T1000 (cell line): ENCODE data around the gene LMBR1.
"Not testable (repeated sequence)": the region's sequence is repeated elsewhere in the genome, so short reads cannot be mapped to it uniquely, and the experiment has no call there.

Source experiments
- DNase-seq: peaks from one replicate; lab custom pipeline; 2025; ENCODE audit warnings: mixed read lengths; lab: John Stamatoyannopoulos, UW

The LMBR1 gene

DNA sequence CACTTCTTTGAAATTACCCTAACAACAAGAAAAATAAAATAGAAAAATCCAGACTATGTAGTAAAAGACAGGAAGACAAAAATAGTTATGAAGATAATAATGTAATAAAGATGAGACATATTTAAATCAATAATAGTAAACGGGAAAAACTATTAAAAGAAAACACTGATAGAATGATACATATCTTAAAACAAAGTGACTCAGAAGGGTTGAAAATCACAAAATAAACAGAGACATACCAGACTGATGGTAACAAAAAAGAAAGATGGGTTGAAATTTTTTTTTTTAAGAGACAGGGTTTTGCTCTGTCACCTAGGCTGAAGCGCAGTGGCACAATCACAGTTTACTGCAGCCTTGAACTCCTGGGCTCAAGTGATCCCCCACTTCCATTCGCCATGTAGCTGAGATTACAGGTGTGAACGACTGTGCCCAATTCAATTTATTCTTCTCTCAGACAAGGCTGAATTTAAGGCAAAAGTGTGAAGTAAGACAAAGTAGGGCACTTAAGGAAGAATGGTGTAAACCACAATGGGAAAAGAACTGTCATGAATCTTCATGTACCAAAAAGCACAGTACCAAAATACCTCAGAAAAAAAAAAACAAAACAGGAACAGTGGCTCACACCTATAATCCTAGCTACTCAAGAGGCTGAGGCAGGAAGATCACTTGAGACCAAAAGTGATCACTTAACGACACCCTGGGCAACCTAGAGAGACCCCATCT lies 47.4 kb downstream of the LMBR1 start:
- no peak for DNase-seq

DNA sequence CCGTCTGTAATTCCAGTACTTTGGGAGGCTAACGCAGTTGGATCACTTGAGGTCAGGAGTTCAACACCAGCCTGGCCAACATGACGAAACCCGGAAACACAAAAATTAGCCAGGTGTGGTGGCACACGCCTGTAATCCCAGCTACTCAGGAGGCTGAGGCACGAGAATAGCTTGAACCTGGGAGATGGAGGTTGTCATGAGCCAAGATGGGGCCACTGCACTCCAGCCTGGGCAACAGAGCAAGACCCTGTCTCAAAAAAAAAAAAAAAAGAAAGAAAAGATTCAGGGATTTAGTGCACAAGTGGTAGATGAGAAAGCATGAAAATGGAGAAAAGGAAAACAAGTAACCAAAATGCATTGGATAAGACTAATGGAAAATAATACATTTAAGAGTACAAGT lies 49.4 kb downstream of the LMBR1 start:
- DNase-seq, result not testable (repeated sequence)

DNA sequence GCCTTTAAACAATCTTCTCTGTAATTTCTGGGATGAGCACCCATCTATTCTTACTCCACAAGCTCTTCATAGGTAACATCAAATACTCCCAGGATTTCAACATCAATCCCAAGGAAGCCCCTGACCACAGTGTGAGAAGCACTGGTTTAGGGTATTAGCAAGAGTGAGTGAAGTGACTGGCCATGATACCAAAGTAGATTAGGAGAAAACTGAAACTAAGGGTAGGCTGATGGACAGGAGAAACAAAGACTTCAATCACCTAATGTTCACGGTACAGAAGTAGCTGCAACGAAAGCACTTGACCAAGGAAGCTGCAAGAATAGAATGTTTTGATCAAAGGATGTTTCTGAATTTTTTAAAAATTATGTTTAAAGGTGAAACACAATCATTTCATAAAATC lies 49.8 kb downstream of the LMBR1 start:
- no peak for DNase-seq

DNA sequence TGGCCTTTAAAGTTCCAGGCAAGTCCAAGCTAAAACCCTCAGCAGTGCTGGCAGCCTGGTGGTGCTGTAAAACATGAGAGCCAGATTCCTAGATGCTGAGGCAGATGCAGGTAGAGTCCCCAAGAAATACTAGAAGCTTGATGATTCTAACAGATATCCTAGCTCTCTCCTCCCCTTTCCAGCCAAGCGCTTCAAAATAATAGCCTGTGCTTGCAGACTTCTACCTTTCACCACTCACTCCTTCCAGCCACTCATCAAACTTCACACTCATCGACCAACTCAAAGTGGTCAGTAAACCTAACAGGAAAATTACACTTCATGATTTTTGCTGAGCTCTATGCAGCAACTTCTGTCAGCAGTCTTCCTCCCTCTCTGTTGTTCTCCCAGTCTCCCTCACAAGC lies 50.2 kb downstream of the LMBR1 start:
- no peak for DNase-seq

DNA sequence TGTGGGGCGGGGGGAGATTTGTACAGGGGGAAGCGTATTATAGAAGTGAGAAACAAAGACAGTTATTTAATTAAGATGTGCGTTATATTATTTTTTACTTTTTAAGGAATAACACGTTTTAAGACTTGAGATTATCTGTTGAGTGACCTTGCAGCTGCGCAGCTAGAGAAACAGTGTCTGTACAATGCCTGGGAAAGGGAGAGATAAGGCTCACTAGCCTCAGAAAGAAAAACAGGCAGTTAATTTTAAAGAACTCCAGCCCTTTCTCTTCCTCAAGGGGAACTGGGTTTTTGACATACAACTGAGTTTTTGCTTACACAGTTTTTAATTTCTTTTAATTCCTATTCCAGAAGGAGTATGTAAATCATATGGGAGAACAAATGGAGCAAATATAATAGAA lies 50.7 kb downstream of the LMBR1 start:
- DNase-seq, result no peak

DNA sequence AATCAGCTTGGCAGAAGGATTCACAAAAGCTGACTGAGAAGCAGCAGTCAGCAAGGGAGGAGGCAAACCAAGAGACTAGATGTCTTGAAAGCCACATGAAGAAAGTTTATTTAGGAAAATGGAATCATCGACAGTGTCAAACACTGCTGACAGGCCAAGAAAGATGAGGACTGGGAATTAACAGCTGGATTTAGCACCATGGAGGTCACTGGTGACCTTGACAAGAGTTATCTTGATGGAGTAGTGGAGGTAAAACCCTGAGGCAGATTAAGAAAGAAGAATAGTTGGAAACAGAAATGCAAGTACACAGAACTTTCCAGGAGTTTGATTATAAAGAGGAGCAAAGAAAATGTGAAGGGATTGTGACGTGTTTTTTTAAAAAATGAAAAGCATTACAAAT lies 51.5 kb downstream of the LMBR1 start:
- DNase-seq, result no peak

DNA sequence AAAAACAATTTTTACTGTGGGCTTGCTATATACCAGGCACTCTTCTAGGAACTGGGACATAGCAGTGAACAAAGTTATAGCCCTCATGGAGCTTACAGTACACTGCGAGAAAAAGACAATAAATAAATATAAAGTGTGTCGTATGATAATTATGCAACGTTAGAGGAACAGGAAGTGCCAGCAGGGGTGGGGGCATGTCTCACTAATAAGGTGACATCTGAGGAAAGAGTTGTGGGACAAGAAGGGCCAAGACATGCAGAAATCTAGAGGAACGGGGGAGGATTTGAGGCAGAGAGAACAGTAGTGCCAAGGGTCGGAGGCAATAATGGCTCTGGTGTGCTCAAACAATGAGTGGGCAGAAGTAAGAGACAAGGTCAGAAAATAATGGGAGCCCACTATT lies 52.8 kb downstream of the LMBR1 start:
- no peak for DNase-seq

DNA sequence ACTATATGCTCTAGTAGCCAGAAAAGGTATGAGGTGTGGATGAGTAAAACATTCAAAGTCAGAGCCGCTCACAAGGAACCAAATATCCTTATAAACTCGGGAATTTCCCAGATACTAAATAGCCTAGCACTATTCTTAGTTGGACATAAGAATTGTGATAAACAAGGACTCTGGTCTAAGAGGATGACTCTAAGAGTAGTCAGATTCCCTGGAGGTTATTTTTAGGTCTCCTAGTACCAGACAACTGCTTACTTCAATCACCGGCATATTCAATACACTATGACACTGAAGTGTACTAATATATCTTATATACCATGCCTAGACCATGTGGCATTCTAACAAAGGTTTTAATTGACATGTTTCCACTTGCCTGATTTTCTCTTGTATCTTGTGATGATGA lies 56.5 kb downstream of the LMBR1 start:
- DNase-seq, result no peak

DNA sequence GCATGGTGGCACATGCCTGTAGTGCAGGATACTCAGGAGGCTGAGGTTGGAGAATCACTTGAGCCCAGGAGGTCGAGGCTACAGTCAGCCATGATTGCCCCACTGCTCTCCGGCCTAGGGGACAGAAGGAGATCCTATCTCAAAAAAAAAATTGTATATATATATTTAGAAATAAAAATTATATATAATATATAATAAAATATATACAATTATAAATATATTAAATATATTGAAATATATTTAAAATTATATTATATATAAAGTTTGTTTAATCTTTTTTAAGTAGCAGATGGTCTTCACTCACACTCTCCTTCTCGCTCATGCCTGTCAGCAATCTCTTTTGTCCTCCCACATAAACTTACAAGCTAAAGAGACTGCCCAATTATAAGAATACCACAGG lies 58.5 kb downstream of the LMBR1 start:
- DNase-seq, result no peak

DNA sequence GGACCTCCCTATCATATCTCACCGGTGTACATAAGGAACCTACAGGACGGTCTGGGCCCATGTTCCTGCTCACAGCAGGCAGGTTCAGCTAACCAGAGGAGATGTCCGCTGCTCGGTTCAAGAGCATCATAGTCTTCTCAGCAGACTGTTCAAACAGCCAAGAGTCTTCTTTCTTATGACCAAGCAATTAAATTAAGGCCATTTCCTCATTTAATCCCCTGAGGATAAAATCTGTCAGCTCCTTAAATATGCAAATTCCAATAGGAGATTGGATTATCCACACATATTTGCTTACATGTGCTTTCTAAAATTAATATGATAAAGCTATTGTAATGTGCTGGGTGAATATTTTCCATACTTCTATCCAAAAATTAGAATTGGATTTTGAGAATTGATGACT lies 59.7 kb downstream of the LMBR1 start:
- no peak for DNase-seq

DNA sequence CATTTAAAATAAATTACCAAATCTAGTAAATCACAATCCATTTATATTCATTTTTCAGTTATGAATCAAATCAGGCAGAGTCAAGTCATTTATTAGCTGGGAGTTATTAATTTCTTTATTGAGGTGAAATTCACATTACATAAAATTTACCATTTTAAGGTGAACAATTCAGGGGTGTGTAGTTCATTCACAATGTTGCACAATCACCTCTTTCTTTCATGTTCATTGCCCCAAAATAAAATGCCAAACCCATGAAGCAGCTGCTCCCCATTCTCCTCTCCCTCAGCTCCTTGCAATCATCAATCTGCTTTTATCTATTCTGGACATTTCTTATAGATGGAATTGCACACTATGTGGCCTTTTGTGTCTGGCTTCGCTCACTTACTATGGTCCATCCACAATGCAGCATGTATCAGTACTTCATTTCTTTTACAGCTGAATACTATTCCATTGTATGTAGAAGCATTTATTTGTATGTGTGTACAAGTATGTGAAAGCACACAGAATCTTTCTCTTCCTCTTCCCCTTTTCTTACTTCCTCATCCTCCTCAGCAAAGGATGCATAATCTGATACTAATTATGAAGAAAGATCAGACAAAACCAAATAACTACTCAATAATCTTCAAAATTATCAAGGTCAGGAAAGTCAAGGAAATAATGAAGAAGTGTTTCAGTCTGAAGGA lies 60.6 kb downstream of the LMBR1 start:
- DNase-seq, result no peak

DNA sequence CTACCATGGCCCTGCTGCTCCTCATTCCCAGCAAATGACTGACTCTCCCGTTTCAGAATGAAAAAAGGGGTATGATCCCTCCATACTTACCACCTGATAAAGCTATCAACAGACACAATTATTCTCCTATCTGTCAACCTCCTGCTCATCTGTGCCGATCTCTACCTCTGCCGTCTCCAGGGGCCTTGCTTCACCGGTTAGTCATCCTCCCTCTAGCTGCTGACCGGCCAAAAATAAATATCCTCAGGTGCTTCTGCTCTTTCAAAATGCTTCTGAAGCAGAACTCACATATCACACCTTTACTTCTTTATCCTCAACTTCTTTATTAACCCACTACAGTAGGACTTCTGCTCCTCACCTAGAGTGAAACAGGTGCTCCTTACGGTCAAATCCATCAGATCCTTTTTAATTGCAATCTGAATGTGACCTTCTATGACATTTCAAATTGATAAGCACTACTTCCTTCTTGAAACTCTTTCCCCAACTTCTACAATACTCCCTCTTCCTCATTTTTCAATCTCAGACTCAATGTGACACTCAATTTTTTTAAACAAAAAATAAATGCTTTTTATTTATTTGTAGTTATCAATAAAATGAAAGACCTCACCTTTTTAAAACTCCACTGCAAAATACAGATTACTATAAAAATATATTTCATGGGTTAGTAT lies 63.2 kb downstream of the LMBR1 start:
- no peak for DNase-seq

DNA sequence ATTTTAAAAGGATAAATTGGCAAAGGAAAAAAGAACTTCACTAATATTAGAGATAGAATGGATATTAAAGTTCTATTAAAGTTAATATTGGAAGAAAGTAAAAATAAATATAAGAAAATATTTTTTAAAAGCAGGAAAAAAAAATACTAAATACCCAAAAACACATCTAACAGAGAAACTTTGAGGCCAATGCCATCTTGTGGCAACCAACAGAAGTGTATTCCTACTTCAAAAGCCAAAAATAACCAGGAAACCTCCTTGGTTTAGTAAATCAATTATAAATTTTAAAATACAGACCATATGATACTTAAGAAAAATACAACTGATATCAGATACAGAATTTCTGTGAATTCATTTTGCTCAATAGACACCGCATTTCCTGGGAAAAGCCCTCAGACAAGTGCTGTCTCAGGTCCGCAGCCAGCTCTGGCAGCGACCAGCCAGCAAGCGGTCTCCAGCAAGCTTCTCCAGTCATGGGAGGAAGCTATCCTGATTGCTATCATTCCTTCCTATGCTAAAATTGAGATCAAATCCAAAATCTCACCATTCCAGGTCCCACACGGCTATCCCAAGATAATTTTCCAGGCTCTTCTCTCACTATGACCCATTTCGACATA lies 65.3 kb downstream of the LMBR1 start:
- DNase-seq, result no peak

DNA sequence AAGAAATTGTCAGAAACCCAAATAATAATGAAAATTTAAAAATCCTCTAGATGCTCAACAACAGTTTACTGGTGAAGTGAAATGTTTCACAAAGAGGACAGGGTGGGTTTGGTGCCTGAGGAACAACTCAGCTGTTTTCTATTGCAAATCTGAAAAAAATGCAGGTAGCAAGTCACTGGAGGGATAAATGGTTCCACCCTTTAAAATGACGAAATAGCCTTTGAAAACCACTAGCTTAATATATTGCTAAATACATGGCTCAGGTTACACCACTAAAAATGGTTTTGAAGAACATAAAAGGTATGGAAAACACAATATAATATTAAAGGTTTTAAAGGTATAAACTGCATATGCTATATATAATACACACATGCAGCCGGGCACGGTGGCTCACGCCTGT lies 69.5 kb downstream of the LMBR1 start:
- no peak for DNase-seq

DNA sequence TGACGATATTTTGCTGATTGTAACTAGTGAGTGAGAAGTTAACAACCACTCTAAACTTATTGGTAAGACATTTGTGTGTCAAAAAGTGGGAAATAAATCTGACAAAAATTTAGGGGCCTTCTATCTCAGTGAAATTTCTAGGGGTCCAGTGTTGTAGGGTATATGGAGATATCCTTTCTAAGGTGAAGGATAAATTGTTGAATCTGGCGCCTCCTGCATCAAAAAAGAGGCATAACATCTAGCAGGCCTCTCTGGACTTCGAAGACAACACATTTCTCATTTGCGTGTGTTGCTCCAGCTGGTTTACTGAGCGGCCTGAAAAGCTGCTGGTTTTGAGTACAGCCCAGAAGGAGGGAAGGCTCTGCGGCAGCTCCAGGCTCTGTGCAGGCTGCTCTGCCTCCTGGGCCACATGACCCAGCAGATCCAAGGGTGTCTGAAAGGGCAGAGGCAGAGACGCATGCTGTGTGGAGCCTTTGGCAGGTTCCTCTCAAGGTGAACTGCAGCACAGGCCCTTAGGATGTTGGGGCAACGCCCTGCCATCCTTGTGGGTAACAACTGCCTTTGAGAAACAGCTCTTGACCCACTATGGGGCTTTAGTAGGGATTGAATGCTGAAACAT lies 72.4 kb downstream of the LMBR1 start:
- DNase-seq, result no peak

DNA sequence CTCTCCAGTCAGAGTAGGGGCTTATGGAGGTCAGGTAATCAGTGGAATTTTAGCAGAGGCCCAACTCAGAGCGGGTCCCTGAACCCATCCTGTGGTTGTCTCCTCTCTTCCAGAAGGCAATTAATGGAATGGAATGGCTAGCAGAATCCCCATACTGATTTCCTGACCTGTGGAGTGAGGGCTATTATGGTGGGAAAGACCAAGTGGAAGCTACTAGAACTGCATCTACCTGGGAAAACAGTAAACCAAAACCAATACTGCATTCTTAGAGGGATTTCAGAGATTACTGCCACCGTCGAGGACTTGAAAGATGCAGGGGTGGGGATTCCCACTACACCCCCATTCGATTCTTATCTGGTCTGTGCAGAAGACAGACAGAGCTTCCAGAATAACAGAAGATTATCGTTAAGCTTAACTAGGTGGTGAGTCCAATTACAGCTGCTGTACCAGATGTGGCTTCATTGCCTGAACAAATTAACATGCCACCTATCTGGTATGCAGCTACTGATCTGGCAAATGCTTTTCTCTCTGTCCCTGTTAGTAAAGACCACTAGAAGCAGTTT lies 73.2 kb downstream of the LMBR1 start:
- DNase-seq, result no peak

DNA sequence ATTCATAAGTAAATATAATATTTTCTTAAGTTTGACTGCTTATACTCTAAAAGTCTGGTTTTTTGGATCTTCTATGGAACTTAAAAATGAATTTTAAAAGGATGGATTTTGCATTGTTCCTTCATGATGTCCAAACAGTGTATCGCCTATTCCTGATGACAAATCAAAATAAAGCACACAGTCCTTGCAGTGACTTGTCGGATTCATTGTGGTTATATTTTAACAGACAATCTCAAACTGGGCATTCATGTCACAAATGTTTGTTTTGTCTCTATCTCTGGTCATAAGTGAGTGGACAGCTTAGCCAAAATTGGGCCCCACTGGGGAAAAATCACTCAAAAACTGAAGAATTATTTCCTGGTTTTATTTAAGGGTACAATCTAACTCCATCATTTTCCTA lies 74.8 kb downstream of the LMBR1 start:
- DNase-seq, result no peak

DNA sequence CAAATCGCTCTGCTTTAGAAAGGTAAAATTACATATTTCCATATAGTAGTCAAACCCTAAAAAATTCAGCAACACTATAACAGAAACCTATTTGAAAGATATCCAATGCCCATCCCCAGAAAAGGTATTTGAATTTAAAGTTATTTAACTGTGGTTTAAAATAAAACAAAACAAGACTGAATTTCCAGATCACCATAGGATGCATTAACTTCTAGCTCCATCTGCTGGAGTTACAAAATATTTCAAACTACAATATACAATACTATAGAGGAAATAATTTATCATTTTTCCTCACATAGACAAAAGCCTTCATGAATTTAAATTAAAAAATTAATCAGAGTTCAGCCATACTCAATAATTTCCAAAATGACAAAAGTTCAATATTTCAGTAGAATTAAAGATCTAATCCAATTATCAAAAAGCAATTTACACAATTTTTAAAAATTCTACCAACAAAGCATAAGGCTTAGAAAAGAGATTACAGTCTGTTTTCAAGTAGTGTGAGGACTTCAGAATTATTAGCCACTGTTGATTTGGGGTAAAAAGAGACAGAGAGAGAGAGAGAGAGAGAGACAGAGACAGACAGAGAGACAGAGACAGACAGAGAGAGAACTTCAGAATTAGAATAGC lies 75.9 kb downstream of the LMBR1 start:
- DNase-seq, result no peak

DNA sequence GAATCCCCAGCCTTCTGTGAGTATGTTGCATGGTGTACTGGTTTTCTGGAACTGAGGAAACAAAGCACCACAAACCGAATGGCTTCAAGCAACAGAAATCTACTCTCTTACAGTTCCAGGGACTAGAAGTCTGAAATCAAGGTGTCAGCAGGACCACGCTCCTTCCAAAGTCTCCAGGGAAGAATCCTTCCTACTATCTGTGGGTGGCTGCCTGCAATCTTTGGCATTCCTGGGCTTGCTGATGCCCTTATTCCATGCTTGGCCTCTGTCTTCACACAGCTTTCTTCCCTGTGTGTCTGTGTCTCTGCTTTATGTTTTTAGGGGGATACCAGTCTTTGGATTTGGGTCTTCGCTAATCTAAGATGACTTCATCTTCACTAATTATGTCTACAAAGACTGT lies 81.3 kb downstream of the LMBR1 start:
- no peak for DNase-seq

DNA sequence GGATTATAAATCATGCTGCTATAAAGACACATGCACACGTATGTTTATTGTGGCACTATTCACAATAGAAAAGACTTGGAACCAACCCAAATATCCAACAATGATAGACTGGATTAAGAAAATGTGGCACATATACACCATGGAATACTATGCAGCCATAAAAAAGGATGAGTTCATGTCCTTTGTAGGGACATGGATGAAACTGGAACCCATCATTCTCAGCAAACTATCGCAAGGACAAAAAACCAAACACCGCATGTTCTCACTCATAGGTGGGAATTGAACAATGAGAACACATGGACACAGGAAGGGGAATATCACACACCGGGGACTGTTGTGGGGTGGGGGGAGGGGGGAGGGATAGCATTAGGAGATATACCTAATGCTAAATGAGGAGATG lies 89.3 kb downstream of the LMBR1 start:
- DNase-seq, result not testable (repeated sequence)

DNA sequence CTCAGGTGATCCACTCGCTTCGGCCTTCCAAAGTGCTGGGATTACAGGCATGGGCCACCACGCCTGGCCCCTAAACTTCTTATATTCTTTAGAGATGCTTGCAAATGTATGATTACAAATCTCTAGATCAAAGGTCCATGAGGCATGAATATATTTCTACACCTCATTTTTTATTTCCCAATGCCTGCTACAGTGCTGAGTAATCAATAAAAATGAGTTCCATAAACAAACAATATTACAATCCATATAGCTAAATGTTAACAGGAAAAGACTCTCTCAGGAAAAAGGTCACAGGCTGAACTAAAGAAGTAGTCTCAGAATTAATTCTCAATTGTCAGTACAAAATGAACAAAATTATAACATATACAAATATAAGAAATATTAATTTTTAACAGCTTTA lies 90.8 kb downstream of the LMBR1 start:
- DNase-seq, result no peak

DNA sequence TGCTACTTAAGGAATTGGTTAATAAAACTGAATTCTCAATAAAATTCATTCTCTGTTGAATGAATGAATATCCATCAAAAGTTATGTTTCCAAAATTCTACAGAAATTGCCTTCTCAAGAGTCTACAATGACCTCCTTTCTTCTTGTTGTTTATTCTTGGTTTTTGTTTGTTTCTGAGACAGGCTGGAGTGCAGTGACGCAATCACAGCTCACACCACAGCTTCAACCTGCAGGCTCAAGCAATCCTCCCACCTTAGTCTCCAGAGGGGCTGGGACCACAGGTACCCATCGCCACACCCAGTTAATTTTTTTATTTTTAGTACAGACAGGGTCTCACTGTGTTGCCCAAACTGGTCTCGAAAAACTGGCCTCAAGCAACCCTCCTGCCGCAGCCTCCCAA lies 97.6 kb downstream of the LMBR1 start:
- DNase-seq, result no peak
